NCI-H2227 (cell line): Measurements from ENCODE around the gene CCR6.
"Not testable (repeated sequence)": the region's sequence is repeated elsewhere in the genome, so short reads cannot be mapped to it uniquely, and the experiment has no call there.

Source experiments
- DNase-seq: peaks from one replicate; lab custom pipeline; 2025; ENCODE audit not compliant: unreplicated experiment; lab: John Stamatoyannopoulos, UW

Gene CCR6

DNA sequence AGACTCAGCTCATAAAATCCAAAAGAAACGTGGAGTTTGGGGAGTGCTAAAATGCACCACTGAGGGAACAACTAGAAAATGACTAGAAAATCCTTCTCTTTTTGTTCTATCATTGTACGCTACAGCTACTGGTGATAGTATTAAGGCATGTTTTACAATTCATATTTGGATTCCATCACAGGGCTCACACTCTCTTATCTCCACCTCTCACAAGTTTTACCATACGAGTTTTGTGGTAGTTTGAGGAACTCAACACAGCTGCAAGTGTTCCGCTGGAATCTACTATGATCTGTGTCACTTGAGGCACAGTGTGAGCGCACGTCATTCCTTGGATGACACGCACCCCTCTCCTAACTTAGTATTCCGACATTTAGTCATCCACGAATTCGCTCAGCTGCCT lies 44.8 kb downstream of the CCR6 start:
- DNase-seq, result not testable (repeated sequence)

DNA sequence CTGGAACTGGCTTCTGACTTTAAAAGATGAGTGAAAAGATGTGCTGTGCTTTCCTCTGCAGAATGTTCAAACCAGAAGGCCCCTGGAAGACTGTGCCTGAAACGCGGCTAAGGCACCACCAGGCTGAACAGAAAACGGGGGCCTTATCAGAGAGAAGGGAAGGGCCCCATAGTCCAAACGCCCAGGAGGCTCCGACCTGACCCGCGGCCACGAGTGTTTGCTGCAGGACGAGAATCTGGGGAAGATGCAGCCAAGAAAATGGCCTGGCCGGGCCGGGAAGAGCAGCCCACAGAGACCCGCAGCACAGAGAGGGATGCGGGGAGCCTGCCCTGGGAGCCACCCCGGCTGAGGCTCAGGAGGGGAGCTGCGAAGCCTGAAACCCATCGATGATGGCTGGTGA lies 45.4 kb downstream of the CCR6 start:
- DNase-seq, result not testable (repeated sequence)

DNA sequence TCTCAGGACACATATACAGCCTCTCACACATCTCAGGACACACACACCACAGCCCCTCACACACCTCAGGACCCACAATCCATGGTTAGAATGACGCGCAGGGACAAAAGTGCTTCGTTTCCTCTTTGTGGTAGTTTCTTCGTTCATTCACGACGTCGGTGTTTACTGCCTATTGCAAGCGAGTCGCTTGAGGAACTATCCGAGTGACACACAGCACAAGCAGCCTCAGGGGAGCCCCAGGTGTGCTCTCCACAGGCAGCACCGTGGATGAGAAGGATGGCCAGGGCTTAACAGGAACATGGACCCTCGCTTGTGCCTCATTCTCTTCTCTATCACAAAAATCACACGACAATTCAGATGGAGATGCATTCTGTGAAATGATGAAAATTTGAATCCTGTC lies 47.0 kb downstream of the CCR6 start:
- DNase-seq, result not testable (repeated sequence)

DNA sequence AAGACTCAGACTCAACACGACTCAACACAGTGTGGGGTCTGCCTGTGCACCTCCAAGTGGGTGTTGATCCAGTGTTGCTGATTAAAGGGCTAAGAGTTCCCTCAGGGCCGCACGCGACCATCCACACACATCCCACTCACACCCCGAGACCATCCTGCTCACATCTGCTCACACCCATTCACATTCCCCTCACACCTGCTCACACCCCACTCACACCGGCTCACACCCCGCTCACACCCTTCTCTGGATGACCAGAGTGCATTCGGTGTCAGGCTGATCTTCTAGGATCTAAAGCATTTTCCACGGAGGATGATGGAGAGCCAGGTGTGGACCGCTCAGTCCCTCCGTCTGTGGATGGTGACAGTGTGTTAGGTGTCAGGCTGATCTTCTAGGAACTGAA lies 48.4 kb downstream of the CCR6 start:
- not testable (repeated sequence) for DNase-seq

DNA sequence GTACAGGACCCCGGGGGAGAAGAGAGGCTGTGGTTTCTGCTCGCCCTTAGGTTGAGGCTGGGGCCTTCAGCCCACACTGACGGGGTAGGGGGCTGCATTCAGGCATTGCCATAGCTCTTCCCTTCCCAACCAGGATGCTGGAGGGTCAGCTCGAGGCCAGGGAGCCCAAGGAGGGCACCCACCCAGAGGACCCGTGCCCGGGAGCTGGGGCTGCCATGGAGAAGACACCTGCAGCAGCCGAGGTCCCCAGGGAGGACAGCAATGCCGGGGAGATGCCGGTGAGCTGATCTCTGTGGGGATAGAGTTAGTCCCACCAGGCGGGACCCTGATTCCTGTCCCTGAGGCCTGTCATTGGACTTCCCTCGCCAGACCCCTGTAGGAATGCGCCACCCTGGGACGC lies 49.1 kb downstream of the CCR6 start:
- not testable (repeated sequence) for DNase-seq

DNA sequence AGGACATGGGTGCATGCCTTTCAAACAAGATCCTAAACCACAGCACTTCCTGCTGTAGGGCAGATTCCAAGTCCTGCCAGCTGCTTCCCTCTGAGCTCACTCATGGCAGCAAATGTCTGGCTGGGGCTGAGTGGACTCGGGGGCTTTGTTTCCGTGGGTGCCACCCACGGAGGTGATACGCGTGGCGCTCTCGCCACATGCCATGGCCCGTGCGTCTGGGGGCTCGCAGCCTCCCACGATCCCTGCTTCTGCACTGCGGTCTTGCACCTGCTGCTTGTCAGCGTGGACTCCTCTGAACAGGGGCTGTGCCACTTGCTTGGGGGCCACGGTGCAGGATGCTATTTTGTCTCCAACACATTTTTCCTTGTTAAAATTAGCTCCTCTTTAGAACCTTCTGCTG lies 54.4 kb downstream of the CCR6 start:
- not testable (repeated sequence) for DNase-seq

DNA sequence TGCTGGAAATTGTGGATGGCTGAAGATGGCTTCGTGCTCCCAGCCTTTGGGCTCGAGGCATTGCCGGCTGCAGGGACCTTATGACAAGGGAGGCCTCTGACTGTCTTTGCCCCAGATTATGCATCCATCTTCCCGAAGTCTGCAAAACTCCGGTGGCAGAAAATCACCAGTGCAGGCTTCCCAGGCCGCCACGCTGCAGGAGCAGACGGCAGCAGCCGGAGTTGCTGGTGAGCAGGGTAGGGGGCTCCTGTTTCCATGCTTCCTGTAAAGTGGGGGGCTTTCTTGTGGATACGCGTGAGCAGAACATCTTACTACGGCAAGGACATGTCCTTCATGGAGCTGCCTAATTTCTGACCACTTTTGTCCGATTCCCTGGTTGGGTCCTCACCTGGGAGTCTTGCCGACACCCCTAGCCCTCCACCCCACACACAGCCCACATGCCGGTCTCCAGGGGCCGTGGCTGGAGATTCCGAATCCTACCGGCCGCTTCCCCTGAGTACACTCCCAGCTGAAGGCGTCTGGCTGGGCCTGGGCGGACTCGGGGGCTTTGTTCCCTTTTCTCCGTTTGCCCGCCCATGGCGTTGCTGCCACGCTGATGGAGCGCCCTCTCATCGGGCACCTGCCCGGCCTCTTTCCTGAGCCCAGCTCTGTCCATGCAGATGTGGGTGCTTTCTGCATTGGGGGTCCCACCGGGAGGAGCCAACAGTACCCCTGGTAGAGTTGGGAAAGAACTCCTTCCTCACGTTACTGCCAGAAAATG lies 56.2 kb downstream of the CCR6 start:
- DNase-seq, result not testable (repeated sequence)

DNA sequence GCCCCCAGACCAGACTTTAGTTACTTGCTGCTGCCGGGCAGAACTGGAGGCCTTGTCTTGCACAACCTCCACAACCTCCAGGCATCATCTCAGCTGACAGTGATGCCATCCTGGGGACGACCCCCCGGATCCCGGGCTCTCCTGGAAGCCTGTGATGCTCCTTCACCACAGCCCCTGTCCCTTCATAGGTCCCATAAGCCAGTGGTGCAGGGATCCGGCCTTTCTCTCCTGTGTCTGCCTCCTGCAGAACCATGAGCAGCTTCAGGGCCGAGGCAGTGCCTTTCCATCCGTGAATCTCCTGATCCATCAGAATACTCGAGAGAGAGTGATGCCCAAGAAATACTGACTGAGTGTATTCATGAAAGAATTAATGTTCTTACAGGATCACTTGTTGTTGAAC lies 57.2 kb downstream of the CCR6 start:
- DNase-seq, result not testable (repeated sequence)

DNA sequence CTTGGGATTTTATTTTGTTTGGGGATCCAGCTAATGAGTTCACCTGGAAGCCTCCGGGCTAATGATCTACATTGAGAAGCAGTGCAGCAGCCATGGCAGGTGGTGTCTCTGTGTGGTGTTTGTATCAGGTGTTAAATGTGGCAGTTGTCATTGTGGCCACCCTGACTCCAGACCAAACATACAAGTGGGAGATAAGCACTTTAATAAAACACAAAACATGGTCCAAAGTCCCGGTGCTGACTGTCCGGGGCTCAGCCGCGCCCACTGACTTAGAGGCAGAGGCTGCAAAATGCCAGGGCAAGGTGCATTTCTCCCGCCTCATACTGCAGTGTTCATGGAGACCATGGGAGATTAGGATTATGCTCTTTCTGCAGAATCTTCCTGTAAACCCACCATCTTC lies 58.5 kb downstream of the CCR6 start:
- DNase-seq, result not testable (repeated sequence)

DNA sequence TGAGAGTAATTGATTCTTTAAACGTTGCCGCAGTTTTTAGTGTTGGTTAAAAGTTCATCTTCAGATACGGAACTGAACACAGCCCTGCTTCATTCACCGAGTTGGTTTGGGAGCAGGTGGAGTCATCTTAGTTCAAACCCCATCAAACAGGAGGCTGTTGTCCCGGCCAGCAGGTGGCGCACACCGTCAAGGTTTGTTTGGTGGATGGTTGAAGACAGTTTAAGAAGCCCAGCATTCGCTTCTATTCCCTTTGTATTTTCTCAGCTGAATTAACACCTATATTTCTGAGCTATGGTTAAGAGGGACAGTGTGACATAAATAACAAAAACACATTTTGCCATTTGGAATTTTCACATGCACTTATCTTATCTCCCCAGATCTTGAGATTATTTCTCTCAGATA lies 60.0 kb downstream of the CCR6 start:
- DNase-seq, result not testable (repeated sequence)

DNA sequence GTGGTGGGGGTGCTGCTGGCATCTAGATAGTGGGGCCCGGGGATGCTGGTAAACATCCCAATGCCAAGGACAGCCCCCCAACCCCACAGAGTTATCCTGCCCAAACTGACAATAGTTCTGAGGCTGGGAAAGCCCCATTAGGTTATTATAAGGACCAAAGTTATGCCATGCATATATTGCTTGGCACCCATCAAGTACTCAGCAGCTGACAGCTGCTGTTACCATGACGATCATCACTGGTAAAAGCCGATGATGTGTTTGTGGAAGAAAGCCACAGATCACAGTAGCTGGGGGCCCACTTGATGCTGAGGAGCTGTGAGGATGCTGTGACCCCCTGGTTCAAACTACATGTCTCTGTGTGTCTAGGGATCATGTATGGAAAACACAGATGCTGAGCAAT lies 62.2 kb downstream of the CCR6 start:
- DNase-seq, result not testable (repeated sequence)

DNA sequence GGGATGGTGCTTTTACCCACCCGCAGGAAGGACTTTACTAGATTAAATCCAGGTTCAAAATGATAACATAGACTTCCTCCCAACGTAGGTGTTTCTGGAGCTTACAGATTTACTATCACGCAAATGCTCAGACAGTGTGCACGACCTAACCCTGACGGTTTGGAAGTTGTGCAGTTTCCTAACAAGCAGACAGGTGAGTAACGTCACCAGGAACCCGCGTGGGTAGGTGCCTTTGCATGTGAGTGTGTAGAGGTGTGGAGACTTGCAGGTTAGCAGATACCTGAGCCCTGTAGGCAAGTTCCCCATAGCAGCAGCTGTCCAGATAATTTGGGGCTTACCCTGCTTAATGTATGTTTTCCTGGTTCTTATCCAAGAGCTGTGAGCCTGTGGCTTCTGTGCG lies 64.4 kb downstream of the CCR6 start:
- DNase-seq, result not testable (repeated sequence)
